Psoas muscle (tissue), 8 donors: ENCODE data around the gene COL27A1. TPM values are rescaled to one million over a fixed set of nuclear protein-coding genes. Genes with fewer than 3 reads are reported as not detected.

Experiments
- ATAC-seq, 4 donors: fragments of 200-7000 bp; cut with Tn5 transposase; one replicate each; pipeline ENCODE4 v1.9.1; 2020; ENCODE audit warnings: moderate library complexity in 3 of 4, mild to moderate bottlenecking in 2 of 4
- DNase-seq, 2 donors: peaks; one replicate each; pipeline ENCODE4 v3.0.0-alpha.2; 2020
- H3K27ac ChIP-seq: fragments of 200-600 bp; one replicate; pipeline ENCODE4 v1.8.0; 2022
- H3K27me3 ChIP-seq, 3 donors: fragments of 200-600 bp in 1 of 3; one replicate each; pipeline versions ENCODE4 v1.6.1 to v1.8.0; 2013 to 2022; ENCODE audit warnings: low read length in 2 of 3, mild to moderate bottlenecking in 2 of 3, moderate library complexity in 1 of 3; ENCODE audit not compliant: insufficient read depth in 3 of 3
- H3K36me3 ChIP-seq, 2 donors: fragments of 200-600 bp in 1 of 2; one replicate each; pipeline versions ENCODE4 v1.6.1 to v1.8.0; 2013 to 2022; ENCODE audit warnings: low read depth in 1 of 2, mild to moderate bottlenecking in 1 of 2, moderate library complexity in 1 of 2; ENCODE audit not compliant: insufficient read depth in 1 of 2
- H3K4me1 ChIP-seq: fragments of 200-600 bp; one replicate; pipeline ENCODE4 v1.8.0; 2022
- H3K4me3 ChIP-seq: fragments of 200-600 bp; one replicate; pipeline ENCODE4 v1.8.0; 2022; ENCODE audit warnings: mild to moderate bottlenecking
- H3K9me3 ChIP-seq: fragments of 200-600 bp; one replicate; pipeline ENCODE4 v1.8.0; 2022
- CTCF ChIP-seq: fragments of 200-600 bp; IDR thresholded peaks from one replicate; pipeline ENCODE4 v1.8.0; 2022; ENCODE audit warnings: antibody characterized with exemption
- WGBS, 3 donors: extraction: QIAGEN DNeasy Blood & Tissue Kit; methylation state at CpG; one replicate each; pipeline versions ENCODE4 v1.1.6 to v1.1.7; 2013; 5-methylcytosine and 5-hydroxymethylcytosine counted together
- intact Hi-C, 2 donors: fragments of 100-400 bp; cut with DNase I; formaldehyde crosslinking; loops; one replicate each; pipeline versions ENCODE4 v1.11.0 to v1.14.2; 2022
- polyA plus RNA-seq, 3 donors: library from polyadenylated mRNA; stranded (reverse); fragments of 200-250 nt; gene quantifications; one replicate each; pipeline ENCODE4 v1.2.3, GENCODE V29; 2013
- total RNA-seq, 4 donors: library from RNA; stranded (reverse); fragmentation: NEBNext Ultra II Directional in 2 of 4; extraction: Animal tissue kit (Norgen Biotek cat#: 25700) in 2 of 4; gene quantifications; one replicate each; pipeline versions ENCODE4 v1.2.1 to v1.2.4, GENCODE V29; 2021 to 2023
- donor health status: healthy with polysubstance abuse.
- donor health status: DM: no; HTN: no; CAD: no; lungs with moderate emphysema.
- donor health status: Bipolar disorder and iron deficiency.
- donor health status: healthy.
- donor health status: DM: yes; HTN: yes; CAD: no.
- donor health status: DM: no; HTN: no; CAD: no.
- donor health status: DM: no; HTN: no; CAD: no.
- donor health status: DM: yes; HTN: yes; CAD: no.

COL27A1 gene
- total and polyA plus RNA-seq, 7 donors: 1.1 to 8.5 (median 3.9) TPM

- no peak for TF ChIP-seq CTCF
- Histone ChIP-seq H3K27ac (no peak overlapping the region), H3K4me3 (no peak overlapping the region), H3K27me3 (no peaks in the 10 kb centered on the region), H3K4me1 (no peaks in the 10 kb centered on the region), H3K9me3 (no peaks in the 10 kb centered on the region), H3K36me3 (peaks cover 0 to 49% of the 10 kb centered on the region in 2 donors)
- 65 to 75% (median 70%) methylated on average over 11 of the region's 11 CpGs for WGBS, 3 donors
- DNase-seq (no peak), ATAC-seq (no peak)
- intact Hi-C loops: no loop called here
Observed at GRCh38 chr9:114346146-114346545, 190.8 kb downstream of the COL27A1 start.

- Histone ChIP-seq H3K9me3 (no peaks in the 10 kb centered on the region), H3K4me1 (no peaks in the 10 kb centered on the region), H3K36me3 (peaks cover 0 to 47% of the 10 kb centered on the region in 2 donors), H3K27ac (no peak overlapping the region), H3K4me3 (no peak overlapping the region), H3K27me3 (no peaks in the 10 kb centered on the region)
- WGBS, 3 donors: 71 to 83% (median 77%) methylated on average over 13 to 15 of the region's 15 CpGs
- intact Hi-C loops: no loop called here
- TF ChIP-seq CTCF: no peak
- no peak for ATAC-seq
- DNase-seq: no peak
Observed at GRCh38 chr9:114347675-114348074, 192.3 kb downstream of the COL27A1 start.

- peaks cover 0 to 47% of the 10 kb centered on the region in 2 donors for H3K36me3 ChIP-seq
- 79 to 90% (median 85%) methylated on average over 12 of the region's 12 CpGs for WGBS, 3 donors
- no peaks in the 10 kb centered on the region for H3K4me1 ChIP-seq
- no peak overlapping the region for H3K27ac ChIP-seq
- intact Hi-C loops: no loop called here
- H3K27me3 ChIP-seq: no peaks in the 10 kb centered on the region
- H3K4me3 ChIP-seq: no peak overlapping the region
- DNase-seq: no peak
- no peak for ATAC-seq
- no peaks in the 10 kb centered on the region for H3K9me3 ChIP-seq
- no peak for TF ChIP-seq CTCF
Observed at GRCh38 chr9:114348261-114348905, 193.0 kb downstream of the COL27A1 start.

GRCh38 chr9:114348906-114349482 is 193.7 kb downstream of the COL27A1 start:
- no peak for TF ChIP-seq CTCF
- peaks cover 0 to 47% of the 10 kb centered on the region in 2 donors for H3K36me3 ChIP-seq
- no peak overlapping the region for H3K27ac ChIP-seq
- DNase-seq (peak; percentile 65 to 74), ATAC-seq (peak; percentile 30 to 73 (median 62))
- H3K4me1 ChIP-seq: no peaks in the 10 kb centered on the region
- WGBS, 3 donors: 54 to 67% (median 63%) methylated on average over 9 of the region's 9 CpGs
- H3K27me3 ChIP-seq: no peaks in the 10 kb centered on the region
- H3K9me3 ChIP-seq: no peaks in the 10 kb centered on the region
- intact Hi-C loops: no loop called here
- no peak overlapping the region for H3K4me3 ChIP-seq
